GM18526 (cell line): ENCODE measurements around the gene GOPC.
A peak's percentile ranks its signal among the peaks of the same experiment; 100 is the strongest.

Experiments
- POLR2A ChIP-seq: IDR thresholded peaks from 3 replicates; pipeline ENCODE4 v1.6.1; 2011; ENCODE audit not compliant: insufficient read length; ENCODE audit errors: extremely low read depth

The GOPC gene

GRCh38 chr6:117602151-117602898, at the start of gene GOPC:
Gene GOPC, minus strand, starts transcription at chr6:117602511. Its CDS starts 223 bp downstream, at chr6:117602288.
- TF ChIP-seq POLR2A: peak; percentile 86

- TF ChIP-seq POLR2A: no peak
Measured at GRCh38 chr6:117642976-117643375, 40.7 kb upstream of the GOPC start.

GRCh38 chr6:117637770-117638169, 35.5 kb upstream of the GOPC start:
- no peak for TF ChIP-seq POLR2A

GRCh38 chr6:117629119-117629660, 26.9 kb upstream of the GOPC start:
- TF ChIP-seq POLR2A: no peak

DNA sequence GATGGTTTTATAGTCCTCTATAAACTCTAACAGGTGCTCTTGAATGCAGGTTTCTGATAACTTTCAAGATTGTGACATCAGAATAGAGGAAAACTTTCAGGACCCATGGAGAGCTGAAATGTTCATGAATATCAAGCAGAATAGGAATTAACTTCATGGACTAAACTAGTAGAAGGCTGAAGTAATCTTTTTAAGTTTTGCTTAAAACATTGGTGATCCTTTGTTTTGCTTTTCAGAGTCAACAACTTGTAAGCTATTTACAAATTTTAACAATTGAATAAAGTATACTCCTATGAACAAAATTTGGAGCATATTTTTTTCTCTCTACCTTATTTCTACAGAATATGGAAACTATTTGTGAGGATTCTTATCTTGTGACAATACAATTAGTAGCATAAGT, 25.2 kb upstream of the GOPC start:
- TF ChIP-seq POLR2A: no peak

DNA sequence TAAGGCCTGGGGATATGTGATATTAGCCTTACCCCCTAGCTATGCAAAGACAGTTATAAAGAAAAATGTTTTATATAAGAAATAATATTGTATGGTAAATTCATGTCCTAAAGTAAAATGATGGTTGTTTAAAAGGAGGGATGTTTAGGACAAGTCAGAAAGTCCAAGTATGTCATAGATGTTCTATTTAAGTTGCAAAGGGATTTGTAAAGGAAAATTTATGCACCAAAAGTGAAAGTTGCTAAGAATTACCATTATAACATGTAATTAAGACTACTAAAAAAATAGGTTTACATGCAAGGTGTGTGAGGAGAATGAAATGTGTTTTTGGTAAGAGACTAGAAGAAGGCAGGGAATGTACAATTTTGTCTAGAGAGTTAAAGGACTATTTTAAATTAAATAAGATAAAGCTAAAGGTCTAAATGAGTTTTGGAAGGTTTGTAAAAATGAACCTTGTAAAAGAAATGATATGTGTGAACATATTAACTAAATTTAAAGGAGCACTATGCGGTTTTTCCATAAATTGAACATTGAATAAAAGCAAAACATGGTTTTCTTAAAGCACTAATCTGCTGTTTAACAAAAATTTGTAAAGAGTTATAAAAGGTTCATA, 22.7 kb upstream of the GOPC start:
- TF ChIP-seq POLR2A: no peak

DNA sequence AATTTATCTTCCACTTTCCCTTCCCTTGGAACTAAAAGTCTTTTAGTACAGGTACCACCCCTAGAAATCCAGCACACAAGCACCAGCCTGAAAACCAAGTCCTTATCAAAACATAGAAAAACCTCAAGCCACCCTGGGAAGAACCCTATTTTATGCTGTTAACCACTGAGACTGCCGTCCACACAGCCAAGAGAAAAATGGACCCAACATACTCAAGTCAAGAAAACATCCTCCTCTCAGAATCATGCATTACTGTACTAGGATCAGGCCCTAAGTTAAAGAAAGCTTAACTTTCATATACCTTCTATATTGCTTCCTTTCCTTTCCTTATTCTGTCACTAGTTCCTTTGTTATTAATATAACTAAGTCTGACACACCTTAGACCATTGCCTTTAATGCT, 16.9 kb upstream of the GOPC start:
- TF ChIP-seq POLR2A: no peak

- no peak for TF ChIP-seq POLR2A
Measured at GRCh38 chr6:117617210-117618035, 15.1 kb upstream of the GOPC start.

- no peak for TF ChIP-seq POLR2A
Measured at GRCh38 chr6:117616391-117617209, 14.3 kb upstream of the GOPC start.

- TF ChIP-seq POLR2A: no peak
Measured at GRCh38 chr6:117615750-117616390, 13.6 kb upstream of the GOPC start.

- TF ChIP-seq POLR2A: no peak
Measured at GRCh38 chr6:117613920-117614560, 11.7 kb upstream of the GOPC start.

GRCh38 chr6:117607511-117607910, 5.2 kb upstream of the GOPC start:
- TF ChIP-seq POLR2A: no peak

GRCh38 chr6:117605169-117605826, 3.0 kb upstream of the GOPC start:
- no peak for TF ChIP-seq POLR2A

DNA sequence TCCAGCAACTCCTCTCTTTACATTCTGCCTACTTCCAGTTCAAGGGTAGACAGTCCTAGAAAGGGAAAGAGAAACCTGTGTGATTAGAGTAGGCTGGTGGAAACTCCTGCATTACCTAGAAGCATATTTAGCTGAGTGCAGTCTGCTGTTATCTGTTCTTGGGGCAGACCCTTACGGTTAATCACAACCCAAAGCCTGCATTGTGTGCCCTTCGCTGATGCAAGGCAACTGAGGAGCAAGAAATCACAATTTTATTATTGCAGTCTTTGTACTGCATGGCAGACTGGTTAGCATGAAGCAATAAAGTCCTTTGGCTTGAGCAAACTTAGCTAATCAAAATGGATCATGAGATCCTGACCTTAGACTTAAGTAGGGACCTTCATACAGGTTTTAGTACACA, 1.5 kb upstream of the GOPC start:
- no peak for TF ChIP-seq POLR2A
